Fibroblast of skin of scalp (primary cell): Measurements from ENCODE around the gene MXI1.
A peak's percentile ranks its signal among the peaks of the same experiment; 100 is the strongest.

Experiments
- DNase-seq: peaks from one replicate; pipeline ENCODE4 v3.0.0-alpha.2; 2013

MXI1 gene

GRCh38 chr10:110277591-110277990, 70.2 kb downstream of the MXI1 start:
- DNase-seq, result no peak

GRCh38 chr10:110278562-110279406, 71.4 kb downstream of the MXI1 start:
- no peak for DNase-seq

- DNase-seq, result peak; percentile 67
Observed at GRCh38 chr10:110279407-110279986, 72.1 kb downstream of the MXI1 start.

DNA sequence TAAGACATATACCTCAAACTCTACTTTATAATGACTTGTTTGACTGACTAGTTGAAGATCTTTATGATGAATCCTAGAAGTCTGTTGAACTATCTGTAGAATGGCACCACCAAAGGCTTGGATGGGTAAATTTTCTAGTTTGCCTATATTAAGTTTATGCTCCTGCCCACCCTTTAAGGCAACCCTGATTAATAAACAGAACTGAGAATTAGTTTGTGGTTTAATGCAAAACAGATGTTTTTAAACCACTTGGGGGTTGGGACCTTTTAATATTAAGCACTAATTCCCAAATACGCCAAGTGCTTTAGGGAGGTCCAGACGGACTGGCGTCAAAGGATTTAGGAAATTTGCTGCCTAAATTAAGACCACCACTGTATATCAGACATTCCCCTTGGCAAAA, 76.9 kb downstream of the MXI1 start:
- no peak for DNase-seq

GRCh38 chr10:110285501-110285900, 78.1 kb downstream of the MXI1 start:
- DNase-seq, result no peak

DNA sequence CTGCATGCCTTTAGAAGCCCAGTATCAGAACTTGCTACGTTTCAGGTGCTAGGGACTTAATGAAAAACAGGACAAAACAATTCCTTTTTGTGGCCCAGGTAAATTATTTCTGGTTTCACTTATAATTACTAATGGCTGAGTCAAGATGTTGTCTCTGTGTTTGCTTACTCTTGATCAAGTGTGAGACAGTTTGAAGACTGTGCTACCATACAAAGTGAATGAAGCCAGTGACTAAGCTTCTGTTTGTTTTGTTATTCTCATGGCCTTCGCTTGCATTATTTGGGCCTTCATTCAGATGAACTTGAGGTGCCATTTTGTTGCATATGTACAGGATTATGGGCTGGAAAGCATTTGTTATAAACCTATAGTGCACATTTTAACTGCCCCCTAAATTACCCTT, 79.4 kb downstream of the MXI1 start:
- no peak for DNase-seq

DNA sequence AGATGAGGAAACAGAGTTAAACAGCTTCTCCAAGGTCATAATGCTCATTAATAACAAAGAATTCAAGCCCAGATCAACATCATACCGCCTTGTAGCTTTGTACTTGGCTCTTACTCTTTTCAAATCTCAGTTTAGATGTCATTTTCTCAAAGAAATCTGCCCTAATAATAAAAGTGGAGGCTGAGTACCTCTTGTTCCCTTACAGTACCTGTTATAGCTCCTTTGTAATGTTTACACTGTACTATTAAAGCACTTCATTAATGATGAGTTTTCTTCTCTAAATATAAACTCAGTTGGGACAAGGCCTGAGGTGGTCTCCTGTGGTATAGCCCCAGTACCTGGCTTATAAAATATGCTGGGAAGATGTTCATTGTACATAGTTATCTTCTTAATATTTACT, 89.6 kb downstream of the MXI1 start:
- no peak for DNase-seq

DNA sequence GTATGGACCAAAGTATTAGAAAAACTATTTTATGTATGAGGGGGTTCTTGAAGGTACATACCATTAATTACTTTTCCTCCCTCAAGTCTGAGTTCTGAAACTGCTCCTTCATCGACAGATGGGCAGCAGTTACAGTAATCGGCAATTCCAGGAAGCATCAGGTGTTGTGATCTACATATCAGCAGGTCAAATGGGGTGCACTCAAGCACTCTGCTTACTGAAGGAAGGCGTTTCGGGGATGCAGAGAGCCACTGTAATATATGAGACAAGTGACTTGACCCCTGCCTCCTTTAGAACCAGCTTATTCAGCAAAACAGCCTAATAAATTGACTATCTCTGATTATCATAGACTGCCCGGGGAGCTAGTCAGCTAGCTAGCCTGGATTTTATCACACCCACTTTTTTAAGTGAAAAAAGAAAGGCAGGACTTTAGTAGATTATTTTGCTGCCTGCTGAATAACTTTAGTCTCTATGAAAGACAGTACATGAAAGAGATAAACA, 93.1 kb downstream of the MXI1 start:
- DNase-seq, result no peak

- DNase-seq, result no peak
Observed at GRCh38 chr10:110303681-110304080, 96.3 kb downstream of the MXI1 start.

DNA sequence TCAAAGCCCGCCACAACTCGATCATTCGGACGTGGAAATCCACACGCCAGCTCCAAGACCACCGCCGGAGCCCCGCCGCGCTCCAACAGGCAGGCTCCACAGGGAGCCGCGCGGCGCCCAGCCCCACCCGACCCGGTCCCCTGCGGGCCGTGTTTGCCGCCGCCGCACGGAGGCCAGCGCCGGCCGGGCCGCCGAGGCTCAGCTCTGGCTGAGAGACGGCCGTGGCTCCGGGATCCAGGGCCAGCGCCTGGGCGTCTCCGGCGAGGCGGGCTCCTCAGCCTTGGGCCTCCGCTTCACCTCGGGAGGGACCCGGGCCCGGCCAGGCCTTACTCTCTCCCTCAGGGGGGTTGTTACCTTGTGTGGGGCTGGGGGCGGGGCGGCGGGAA, 97.0 kb downstream of the MXI1 start:
- peak; percentile 18 for DNase-seq

DNA sequence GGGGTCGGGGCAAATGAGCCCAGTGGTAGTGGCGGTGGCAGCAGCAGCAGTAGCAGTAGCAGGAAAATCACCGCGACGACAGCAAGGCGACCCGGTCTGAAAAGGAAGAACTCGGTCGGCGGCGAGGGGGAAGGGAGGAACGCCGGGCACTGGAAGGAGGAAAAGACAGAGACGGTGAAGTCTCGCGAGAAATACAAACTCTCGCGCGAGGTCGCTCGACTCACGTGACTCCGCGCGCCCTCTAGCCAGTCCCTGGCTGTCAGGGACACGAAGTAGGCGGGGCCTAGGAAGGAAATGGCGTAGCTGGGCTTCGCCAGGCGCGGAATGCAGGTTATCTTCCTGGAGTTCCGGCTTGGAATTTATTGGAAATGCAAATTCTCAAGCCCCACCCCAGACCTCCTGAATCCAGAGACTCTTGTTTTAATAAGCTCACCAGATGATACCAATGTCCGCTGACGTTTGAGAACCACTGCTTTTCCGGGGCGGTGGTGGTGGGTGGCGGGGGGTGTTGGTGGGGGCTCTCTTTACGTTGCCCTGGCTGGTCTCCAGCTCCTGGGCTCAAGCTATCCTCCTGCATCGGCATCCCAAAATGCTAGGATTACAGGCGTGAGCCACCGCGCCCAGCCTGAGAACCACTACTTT, 97.5 kb downstream of the MXI1 start, which contains the start of gene SMNDC1:
Gene SMNDC1, minus strand, starts transcription at position 141 of the 642 bp plus-strand sequence. CDS start 1,333 bp downstream, outside the sequence.
- DNase-seq, result peak; percentile 99

DNA sequence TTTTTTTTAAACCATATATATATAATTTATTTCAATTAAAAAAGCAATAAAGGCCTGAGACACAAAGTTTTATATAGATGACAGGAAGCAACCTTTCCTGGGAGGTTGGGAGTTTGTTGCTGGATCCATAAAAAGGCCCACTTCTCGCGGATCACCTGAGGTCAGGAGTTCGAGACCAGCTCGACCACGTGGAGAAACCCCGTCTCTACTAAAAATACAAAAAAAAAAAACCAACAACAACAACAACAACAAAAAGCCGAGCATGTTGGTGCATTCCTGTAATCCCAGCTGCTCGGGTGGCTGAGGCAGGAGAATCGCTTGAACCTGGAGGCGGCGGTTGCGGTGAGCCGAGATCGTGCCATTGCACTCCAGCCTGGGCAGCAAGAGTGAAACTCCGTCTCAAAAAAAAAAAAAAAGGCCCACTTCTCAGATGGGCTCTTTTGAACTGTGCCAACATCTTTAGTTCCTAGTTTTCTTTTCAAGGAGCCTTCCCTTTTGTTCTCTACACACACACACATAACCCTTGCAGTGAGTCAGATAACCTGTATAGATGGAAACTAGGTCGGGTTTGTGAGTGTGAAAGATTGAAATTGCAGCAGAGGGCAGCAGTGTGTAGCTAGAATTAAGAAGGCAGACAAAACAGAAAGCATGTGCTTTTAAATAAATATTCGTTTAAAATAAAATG, 98.5 kb downstream of the MXI1 start:
- peak; percentile 82 for DNase-seq

DNA sequence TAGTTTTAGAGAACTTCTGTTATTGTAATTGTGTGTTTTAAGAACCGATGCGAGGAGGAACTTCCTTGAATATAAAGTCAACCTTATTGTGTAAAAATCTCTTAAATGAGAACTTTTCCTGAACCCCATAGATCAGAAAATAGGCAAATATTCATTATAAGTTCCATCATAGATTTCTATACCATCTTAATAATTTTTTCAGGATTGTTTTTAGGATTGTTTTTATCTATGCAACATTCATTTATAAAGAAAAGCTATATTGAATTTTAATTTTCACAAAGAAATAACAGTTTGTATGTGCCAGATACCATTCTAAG, 99.0 kb downstream of the MXI1 start:
- DNase-seq, result no peak

DNA sequence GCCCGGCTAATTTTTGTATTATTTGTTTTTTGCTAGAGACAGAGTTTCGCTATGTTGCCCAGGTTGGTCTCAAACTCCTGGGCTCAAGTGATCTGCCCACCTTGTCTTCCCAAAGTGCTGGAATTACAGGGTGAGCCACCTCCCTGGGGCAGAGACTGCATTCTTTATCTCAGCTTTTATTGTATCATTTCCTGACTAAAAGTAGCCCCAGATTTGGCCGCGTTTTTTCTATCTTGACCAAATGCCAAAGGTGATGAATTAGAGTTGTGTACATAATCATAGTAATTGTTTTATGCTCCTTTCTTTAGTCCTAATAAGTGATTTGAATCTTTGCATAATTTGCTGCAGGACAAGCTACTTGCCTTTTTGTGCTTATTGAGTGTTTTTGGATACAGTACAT, 100.4 kb downstream of the MXI1 start:
- no peak for DNase-seq

- no peak for DNase-seq
Observed at GRCh38 chr10:110310741-110311140, 103.3 kb downstream of the MXI1 start.

DNA sequence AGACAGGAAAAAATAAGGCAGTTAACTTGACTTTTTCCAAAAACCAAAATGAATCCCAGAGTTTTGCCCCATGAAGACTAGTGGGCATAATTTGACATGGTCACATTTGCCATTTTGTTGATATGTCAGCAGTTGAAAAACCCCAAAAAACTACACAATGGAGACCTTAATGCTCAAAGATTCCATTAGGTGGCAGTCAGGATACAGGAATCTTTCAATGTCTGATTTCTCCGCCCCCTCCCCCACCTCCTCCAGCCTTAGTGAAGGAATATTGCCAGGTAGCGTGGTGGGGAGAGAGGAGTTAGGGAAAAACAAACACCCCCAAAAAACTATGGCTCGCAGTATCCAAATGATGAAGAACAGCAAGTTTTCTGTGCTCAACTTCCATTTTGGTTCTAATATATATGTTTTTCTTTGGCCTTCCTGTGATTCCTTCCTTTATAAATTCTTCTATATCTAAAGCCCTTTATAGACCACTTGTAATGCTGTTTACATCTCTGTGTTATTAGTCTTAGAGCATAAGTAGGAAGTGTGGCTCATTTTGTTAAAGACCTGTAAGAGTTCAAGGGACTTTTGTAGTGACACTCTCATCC, 104.0 kb downstream of the MXI1 start:
- peak; percentile 63 for DNase-seq

DNA sequence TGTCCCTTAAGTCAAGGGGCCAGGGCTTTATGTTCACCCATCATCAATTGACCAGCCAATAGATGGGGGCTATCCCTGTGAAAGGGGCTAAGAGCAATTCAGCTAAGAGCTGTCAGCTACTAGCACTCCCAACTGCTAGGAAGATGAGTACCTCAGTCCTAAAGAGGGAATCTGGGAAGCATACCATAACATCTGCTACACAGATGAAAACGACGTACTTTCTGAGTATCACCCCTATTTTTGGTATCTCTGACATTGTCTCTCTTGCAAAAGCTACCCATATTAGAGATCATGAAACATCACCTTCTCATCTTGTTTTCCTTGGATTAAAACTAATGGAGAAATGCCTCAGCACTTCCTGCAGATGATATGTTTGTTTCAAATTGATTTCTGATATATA, 104.8 kb downstream of the MXI1 start:
- no peak for DNase-seq

GRCh38 chr10:110313674-110314073, 106.3 kb downstream of the MXI1 start:
- no peak for DNase-seq

- DNase-seq, result no peak
Observed at GRCh38 chr10:110317866-110318850, 110.8 kb downstream of the MXI1 start.

DNA sequence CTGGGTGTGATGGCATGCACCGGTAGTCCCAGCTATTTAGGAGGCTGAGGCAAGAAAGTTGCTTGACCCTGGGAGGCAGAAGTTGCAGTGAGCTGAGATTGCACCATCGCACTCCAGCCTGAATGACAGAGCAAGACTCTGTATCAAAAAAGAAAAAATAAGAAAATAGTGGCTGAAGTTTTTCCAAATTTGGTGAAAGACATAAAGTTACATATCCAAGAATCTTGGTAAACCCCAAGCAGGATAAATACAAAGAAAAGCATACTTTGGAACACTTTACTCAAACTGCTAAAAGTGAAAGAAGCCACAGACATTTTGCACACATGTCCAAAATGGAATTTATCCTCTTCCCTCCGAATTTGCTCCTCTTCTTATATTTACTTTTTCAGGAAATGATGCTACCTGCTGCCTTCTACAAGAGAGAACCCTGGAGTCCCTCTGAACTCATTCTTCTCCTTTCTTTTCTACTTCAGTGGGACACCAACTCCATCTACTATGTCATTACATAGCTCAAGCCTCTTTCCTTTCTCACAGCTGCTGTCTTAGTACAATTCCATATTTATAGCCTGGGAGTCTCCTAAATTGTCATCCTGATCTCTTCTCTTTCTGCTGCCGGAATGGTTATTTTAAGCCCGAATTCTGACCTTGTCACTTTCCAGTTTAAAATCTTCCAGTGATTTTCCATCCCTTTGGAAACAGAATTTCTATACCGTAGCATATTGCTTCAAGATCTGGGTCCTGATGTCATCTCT, 114.6 kb downstream of the MXI1 start:
- no peak for DNase-seq

GRCh38 chr10:110323503-110323902, 116.1 kb downstream of the MXI1 start:
- DNase-seq, result peak; percentile 85
